HG02943 (cell line): ENCODE data around the gene HDDC2.
A peak's percentile ranks its signal among the peaks of the same experiment; 100 is the strongest.

Source experiments
- ATAC-seq: cut with Tn5 transposase; IDR thresholded peaks from one replicate; pipeline ENCODE4 v1.9.1; 2021; ENCODE audit warnings: mild to moderate bottlenecking, low read depth, moderate library complexity; ENCODE audit not compliant: unreplicated experiment

HDDC2 gene

GRCh38 chr6:125301435-125302391, at the start of gene HDDC2:
HDDC2 (minus strand) TSS chr6:125301967; CDS start chr6:125301932, 35 bp downstream.
- ATAC-seq, result peak; percentile 79

- peak; percentile 84 for ATAC-seq
Observed at GRCh38 chr6:125346926-125347563, 45.3 kb upstream of the HDDC2 start.

DNA sequence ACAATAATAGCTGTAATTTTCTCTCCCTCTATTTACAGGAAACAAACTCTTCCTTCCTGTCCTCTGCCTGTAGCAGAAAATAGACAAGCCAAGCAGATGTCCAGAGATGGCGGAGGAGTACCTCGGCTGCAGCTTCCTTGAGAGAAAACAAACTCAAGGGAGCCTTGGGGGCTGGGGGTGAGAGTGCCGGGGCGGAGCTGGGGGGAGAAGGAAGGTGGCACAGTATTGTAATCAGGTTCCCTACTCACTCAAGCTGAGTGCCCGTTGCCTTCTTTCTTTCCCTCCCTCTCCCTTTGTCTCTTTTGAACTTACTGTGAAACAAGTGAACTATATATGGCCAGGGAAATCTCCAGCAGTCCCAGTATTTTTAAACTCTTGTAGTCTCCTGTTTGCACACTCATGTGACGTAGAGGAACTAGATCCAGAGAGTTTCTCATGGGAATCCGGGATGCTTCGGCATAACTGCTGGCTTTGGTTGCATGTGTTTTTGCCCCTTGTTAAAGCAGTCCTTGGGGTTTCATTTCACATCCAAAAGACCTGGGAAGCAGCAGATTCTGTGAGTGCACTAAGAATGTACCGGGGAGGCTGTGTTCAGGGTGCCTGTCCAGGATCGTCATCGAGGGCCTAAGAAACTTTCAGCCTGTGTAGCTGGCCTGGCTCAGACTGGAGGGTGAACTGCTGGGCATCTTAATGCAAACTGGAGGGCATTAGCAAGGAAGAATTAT, 44.6 kb upstream of the HDDC2 start:
- peak; percentile 68 for ATAC-seq

GRCh38 chr6:125341460-125341859, 39.7 kb upstream of the HDDC2 start:
- no peak for ATAC-seq

- ATAC-seq, result no peak
Observed at GRCh38 chr6:125340991-125341390, 39.2 kb upstream of the HDDC2 start.

- ATAC-seq, result no peak
Observed at GRCh38 chr6:125340175-125340835, 38.5 kb upstream of the HDDC2 start.

DNA sequence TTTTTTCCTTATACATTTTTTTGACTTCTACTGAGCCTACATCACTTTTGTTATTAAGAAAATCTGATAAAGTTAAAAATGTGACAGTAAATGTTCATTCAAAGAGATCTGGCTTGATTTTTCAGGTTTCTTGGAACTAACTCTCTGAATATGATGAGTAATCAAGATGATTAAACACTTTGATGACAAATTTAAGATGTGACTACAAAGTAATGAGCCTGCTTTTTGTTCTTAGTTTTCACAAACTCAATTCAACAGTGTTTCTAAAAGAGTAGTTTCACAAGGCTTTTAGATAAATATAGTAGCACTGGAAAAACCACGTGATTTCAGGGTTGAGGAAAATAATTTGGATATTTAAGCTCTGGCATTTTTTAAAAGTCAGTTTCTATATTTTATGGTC, 37.9 kb upstream of the HDDC2 start:
- no peak for ATAC-seq

DNA sequence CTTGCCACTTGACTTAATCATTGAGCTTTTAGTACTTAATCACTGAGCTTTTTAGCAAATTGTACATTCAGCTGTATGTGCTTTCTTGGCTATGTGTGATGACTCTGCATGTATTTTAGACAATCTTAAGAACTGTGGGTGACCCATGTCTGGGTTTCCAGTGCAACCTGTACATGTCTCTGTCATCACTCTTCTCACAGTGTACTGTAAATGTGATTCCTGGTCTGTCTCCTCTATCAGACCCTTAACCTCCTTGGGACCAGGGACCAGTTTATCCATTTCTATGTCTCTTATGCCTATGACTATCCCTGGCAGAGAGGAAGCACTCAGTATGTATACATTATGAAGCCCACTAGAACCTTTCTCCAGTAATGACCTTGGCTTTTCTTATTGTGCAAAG, 36.6 kb upstream of the HDDC2 start:
- ATAC-seq, result no peak

DNA sequence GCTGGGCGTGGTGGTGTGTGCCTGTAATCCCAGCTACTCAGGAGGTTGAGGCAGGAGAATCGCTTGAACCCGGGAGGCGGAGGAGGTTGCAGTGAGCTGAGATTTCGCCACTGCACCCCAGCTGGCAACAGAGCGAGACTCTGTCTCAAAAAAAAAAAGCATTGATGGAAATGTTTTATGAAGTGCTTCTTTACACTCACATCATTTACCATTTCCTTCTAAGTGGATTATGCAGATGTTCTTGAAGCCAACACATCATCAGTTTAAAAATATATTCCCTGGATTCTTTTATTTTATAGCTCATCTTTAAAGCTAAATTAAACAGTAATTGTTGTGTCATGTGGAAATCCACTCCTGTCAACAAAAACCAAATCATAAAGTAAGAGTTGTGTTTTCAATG, 35.9 kb upstream of the HDDC2 start:
- no peak for ATAC-seq

DNA sequence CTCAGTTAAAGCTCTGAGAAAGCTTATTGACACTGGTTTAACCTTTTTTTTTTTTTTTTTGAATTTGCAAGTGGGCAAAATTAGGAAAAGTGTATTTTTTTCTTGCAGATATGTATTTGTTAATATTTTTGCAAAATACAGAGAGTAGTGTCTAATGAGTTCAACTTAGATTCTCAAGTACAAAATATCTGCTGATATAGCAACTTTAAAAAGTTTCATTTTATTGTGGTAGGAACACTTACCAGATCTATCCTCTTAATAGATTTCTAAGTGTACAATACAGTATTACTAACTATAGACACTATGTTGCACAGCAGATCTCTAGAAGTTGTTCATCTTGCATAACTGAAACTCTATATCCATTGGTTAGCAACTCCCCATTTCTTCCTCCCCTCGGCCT, 30.9 kb upstream of the HDDC2 start:
- no peak for ATAC-seq

DNA sequence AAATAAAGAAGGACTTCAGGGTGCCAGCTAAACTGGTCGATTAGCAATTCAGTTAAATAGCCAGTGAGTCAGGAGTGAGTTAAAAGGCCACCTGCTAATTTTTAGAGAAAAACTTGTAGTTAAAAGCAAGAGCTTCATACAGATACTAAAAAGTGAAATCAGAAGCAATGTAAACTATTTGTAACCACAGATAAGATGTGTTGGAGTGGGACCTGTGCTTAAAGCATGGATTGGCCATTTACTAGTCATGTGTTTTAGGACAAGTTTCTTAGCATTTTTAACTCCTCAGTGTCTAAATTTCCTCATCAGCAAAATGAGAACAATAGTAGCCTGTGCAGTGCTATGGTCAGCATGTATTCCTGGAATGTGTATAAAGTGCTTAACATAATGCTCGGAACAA, 23.8 kb upstream of the HDDC2 start:
- no peak for ATAC-seq

- ATAC-seq, result no peak
Observed at GRCh38 chr6:125323376-125323775, 21.6 kb upstream of the HDDC2 start.

- no peak for ATAC-seq
Observed at GRCh38 chr6:125316621-125317020, 14.9 kb upstream of the HDDC2 start.

- ATAC-seq, result no peak
Observed at GRCh38 chr6:125315548-125315947, 13.8 kb upstream of the HDDC2 start.

- peak; percentile 89 for ATAC-seq
Observed at GRCh38 chr6:125314009-125314581, 12.3 kb upstream of the HDDC2 start.

- no peak for ATAC-seq
Observed at GRCh38 chr6:125312950-125313349, 11.2 kb upstream of the HDDC2 start.

DNA sequence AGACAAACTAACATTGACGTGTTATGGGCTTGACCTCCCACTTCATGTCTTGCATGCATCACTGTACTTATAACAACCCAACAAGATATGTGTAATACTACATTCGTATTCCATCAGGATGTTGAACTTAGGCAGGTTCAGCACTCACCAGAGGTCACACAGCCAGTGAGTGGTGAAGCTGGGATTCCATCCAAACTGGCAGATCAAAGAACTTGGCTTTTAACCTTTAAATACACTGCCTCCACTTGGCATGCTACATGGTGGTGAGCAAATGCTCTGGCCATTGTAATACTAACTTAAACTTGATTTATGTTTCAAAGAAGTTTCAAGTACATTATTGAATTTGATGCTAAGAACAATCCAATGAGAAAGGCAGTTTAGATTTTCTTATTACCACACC, 10.7 kb upstream of the HDDC2 start:
- no peak for ATAC-seq

DNA sequence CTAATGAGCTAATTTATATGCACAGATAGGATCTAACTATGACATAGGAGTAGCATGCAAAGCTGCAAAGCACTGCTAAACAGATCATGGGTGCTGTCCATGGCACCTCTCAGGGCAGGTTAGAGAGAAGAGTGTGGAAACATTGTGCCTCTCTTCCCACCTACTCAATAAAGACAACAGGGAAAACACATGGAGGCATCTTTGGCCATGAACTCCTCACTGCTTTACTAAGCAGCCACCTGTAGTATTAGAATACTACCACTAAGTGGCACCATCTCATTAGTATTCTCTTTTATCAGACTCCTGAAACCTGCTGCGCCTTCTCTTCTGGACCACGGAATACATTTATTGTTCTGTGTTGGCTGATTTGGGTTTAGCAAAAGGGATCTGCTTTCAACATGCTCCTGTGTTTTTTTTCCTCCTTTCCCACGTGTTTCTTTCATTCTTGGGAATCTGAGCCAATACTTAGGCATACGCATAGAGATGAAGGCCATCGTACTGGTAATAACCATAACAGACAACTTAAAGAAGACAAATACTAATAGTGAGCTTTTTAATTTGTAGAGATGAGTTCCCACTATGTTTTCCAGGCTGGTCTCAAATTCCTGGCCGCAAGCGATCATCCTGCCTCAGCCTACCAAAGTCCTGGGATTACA, 9.4 kb upstream of the HDDC2 start:
- peak; percentile 73 for ATAC-seq

- ATAC-seq, result no peak
Observed at GRCh38 chr6:125307964-125308615, 6.3 kb upstream of the HDDC2 start.
